Stimulated activated CD4-positive, alpha-beta T cell treated with anti-CD3 and anti-CD28 coated beads, Interleukin-15, amount 100 ng/mL, for 1 hour (primary cell): ENCODE measurements around the gene GRAMD2B.
A peak's percentile ranks its signal among the peaks of the same experiment; 100 is the strongest.
"Not testable (repeated sequence)": the region's sequence is repeated elsewhere in the genome, so short reads cannot be mapped to it uniquely, and the experiment has no call there.

Experiments
- DNase-seq, 2 donors: peaks; one replicate each; pipeline ENCODE4 v3.0.0-alpha.2; 2020; ENCODE audit warnings: low read depth in 1 of 2, low spot score in 1 of 2

Gene GRAMD2B

DNA sequence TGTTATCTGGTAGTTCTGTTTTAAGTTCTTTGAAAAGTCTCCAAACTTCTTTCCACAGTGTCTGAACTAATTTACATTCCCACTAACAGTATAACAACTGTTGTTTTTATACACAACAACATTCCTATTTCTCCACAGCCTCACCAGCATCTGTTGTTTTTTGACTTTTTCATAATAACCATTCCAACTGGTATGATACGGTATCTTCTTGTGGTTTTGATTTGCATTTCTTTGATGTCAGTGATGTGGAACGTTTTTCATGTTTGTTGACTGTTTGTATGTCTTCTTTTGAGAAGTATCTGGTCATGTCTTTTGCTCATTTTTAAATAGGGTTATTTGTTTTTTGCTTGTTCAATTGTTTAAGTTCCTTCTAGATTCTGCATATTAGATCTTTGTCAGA lies 12.6 kb upstream of the GRAMD2B start:
- no peak for DNase-seq

DNA sequence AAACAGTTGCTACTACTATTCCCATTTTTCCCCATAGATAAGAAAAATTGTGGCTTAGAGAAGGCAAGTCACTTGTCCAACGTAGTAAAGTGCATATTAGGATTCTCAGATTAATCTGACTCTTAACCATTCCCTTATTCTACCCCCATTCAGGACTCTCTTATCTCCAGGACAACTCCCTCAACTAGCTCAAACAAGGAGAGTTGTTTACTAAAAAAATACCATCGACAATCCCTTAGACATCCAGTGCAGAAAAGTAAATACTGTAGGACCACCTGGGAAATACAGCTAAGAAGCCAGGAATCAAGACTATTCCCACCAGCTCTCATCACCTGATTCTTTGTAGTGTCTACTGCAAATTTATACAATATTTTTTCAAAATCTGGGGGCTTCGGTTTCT lies 9.4 kb upstream of the GRAMD2B start:
- no peak for DNase-seq

DNA sequence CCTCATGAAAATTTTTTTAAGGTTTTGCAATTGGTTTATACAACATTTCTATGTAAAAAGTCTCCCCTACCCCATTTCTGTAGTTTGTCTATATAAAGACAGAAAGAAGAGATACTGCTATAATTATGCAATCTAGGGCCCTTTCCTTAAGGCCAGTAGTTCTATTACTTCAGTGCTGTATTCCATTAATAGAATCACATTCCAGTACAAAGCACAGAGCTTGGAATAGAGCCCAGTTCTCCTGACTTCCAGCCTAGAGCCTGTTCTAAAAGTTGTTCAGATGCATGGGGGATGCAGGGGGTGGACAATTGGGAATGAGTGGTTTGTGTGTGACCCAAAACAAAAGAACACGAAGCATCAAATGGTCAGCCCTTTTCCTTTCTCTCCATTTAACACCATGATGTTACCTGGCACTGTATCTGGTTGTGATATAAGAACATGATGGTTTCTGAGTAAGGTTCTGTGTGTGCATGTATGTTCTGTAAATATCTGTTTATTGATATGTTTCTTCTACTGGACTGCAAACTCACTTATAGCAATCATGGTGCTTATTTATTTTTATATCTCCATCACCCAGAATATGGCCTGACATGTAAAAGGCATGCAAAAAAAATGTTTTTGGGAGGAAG lies 8.2 kb upstream of the GRAMD2B start:
- no peak for DNase-seq

DNA sequence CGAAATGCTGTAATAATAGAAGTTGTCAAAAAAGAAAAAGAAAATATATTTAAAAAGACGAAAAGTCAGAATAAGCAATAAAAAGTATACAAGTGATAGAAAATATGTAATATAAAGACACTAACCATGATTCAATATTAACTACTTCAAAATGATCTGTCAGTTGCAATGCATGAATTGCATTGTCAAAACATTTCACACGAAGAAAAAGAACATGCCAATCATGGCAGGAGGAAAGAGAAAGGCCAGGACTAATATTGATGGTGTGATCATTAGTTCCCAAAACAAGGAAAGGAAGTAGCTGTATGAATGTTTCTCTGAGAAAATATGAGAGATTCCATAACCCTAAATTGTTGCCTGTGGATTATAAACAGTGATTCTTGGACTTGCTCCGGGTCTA lies 7.4 kb upstream of the GRAMD2B start:
- no peak for DNase-seq

DNA sequence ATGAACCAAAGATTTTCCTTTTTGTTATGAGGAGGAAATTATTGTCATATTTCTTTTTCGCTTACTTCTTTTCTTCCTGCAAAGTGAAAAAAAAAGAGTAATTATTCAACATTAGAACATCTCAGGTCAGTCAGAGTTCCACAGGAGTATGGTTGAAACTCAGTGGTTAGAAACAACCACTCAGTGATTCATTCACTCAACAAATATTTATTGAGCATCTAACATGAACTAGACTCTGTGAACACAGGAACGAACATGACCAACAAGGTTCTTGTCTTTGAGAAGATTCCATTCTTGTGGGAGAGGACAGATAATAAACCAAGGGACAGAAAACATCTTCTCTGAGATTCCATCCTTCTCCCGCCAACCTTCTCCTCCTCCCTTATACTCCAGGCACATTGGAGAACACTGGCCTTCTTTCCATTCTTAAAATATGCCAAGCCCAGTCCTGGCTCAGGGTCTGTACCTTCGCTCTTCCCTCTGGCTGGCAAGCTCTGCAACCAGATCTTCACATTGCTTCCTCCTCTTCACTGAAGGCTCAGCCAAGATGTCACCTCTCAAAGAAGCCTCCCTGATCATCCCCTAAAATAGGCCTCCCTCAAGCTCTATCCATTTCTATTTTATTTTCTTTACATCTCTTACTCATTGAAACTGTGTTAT lies 6.8 kb upstream of the GRAMD2B start:
- DNase-seq, result no peak

DNA sequence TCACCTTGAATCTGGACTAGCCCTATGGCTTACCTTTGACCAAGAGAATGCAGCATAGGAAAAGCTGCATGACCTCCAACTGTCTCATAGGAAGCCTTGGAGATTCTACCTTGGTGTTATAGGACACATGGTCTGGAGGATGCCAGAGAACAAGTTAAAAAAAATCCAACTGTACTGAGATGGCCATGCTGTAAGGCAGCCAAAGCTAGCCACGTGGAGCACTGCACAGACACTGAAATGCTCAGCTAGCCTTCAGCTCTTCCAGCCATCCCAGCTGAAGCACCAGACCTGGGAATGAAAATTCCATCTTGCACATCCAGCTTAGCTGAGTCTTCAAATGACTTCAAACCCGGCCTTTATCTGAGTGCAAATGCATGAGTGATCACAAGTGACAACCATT lies 6.0 kb upstream of the GRAMD2B start:
- no peak for DNase-seq

DNA sequence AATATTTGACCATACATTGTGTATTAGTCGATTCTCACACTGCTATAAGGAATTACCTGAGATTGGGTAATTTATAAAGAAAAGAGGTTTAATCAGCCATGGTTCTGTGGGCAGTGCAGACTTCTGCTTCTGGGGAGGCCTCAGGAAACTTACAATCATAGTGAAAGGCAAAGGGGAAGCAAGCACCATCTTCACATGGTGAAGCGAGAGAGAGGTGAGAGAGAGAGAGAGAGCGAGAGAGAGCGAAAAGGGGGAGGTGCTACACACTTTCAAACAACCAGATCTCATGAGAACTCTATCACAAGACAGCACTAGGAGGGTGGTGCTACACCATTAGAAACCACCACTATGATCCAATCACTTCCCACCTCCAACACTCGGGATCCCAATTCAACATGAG lies 4.1 kb upstream of the GRAMD2B start:
- no peak for DNase-seq

DNA sequence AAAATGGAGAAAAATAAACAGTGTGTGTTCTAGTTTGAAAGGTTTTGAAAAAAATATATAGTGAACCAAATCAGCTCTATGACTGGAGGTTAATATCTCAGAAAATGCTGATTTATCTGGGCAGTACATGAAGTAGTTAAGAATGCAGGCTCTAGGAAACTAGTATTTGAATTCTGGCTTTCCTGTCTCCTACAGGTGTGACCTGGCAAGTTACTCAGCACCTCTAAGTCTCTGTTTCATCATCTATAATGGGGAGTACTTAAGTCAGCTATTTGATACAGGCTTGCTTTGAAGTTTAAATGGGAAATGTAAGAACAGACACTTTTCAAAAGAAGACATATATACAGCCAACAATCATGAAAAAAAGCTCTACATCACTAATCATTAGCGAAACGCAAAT lies 5.2 kb downstream of the GRAMD2B start:
- no peak for DNase-seq

DNA sequence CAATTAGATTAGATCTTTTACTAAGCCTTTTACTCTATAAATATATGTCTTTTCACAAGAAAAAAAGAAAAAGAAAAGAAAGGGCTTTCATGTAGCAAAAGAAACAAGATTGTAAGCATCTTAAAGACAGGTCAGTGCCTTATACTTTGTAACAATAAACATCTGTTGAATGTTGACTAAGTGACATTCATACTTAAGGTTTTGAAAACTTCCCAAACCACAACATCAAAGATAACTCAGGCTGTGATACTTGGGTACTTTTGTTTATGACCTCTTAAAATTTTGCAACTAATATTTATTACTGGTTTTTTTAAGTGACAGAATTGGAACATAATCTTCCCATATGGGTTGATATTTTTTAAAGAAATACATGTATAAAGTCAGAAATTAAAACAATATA lies 7.4 kb downstream of the GRAMD2B start:
- no peak for DNase-seq

DNA sequence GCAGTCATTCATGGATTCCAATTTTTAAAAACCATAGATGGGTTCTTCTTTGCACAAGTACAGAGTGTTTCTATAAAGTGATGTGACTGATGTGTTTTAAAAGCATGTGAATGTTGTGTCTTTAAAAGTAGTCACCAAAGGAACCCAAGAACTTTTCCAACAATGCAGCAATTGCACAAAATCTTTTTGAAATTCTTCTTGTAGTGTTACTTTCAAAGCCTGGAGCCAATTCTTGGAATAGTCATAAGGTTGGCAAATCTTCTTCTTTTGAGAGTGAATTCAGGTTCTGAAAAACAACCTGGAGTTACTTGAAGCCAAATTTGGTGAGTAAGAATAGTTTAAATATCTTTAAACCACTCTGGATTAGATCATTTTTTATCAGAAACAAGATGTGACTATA lies 10.5 kb downstream of the GRAMD2B start:
- no peak for DNase-seq

DNA sequence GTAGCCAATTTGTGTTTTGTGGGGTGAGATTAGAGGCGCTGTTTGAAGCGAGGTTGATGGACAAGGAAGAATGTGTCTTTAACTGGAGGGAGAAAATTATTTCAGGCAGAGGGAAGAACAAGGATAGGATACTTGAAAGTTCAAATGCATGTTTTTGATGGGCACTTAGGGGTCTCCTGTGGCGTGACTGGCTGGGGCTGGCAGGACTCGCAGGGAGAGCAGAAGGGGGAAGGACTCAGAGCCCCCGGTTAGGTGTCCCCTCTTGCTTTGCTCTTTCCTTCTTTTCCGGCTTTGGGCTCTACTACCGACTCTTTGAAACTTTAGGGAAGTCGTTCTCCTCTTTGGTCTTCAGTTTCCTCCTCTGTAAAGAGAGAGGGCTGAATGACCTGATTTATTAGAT lies 12.1 kb downstream of the GRAMD2B start:
- DNase-seq, result no peak

DNA sequence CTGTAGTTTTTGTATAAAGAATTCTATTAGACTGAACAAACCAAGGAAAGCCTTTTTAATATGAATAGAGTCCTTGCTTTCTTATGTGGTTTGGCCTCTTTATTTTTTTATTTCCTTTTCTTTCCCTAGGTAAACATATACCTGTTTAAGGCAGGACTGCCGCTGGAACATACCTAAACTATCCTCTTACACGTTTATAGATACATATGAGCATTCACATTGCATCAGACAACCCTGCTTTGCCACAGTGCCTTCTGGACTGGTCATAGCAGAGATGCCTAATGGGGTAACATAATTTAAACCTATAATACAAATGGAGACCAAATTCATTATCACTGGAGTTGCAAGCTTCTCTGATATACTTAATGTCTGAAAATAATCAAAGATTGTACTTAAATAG lies 12.5 kb downstream of the GRAMD2B start:
- DNase-seq, result no peak

DNA sequence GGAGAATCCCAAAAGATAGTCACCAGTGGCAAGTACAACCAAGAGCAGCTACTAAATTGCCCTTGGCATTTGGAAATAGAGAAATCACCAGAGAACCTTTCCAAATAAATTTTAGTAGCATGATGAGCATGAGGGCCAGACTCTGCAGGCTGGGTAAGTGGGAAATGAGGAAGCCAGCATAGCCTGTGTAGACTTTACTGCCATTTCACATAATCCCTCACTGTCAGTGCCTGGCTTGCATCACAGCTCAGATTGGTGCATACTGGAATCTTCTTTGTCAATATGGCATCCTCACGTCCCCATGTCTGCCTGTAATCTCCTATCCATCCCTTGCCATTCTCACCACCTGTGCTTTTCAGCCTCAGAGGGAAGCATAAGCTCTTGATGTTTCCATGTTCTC lies 14.5 kb downstream of the GRAMD2B start:
- no peak for DNase-seq

DNA sequence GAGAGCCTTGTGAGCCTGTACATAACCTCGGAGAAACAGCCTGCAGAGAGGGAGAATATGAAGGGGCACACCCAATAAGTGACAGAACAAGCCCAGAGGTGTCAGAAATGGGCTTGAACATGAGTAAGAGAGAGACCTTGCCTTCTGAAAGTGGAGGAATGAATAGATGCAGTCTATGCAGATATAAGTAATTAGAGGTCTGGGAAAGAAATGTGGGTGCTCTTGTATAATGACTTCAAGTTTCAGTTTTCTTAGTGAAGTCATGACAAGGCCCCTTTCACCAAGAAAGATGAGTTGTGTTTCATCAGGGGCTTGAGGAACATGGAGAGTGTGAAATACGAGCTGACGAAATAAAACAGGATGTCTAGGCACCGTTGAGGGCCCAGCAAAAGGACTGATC lies 15.1 kb downstream of the GRAMD2B start:
- DNase-seq, result no peak

DNA sequence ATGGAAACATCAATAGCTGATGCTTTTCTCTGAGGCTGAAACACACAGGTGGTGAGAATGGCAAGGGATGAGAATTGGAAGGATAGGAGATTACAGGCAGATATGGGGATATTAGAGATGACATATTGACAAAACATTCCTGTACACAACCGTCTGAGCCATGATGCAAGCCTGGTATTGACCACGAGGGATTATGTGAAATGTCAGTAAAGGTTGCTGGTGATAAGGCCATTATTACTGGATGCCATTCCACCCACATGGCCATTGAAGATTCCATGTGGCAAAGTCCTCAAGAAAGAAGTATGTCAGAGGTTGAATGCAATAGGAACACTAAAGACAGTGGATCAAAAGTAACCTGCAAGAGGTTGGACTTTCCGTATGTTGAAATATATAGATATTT lies 15.7 kb downstream of the GRAMD2B start:
- DNase-seq, result no peak

DNA sequence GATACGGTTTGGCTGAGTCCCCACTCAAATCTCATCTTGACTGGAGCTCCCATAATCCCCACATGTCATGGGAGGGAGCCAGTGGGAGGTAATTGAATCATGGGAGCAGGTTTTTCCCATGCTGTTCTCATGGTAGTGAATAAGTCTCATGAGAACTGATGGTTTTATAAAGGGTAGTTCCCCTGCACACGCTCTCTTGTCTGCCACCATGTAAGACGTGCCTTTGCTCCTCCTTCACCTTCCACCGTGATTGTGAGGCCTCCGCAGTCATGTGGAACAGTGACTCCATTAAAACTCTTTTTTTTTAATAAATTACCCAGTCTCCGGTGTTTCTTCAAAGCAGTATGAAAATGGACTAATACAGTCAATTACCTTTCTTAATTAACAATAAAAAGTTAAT lies 16.5 kb downstream of the GRAMD2B start:
- not testable (repeated sequence) for DNase-seq

DNA sequence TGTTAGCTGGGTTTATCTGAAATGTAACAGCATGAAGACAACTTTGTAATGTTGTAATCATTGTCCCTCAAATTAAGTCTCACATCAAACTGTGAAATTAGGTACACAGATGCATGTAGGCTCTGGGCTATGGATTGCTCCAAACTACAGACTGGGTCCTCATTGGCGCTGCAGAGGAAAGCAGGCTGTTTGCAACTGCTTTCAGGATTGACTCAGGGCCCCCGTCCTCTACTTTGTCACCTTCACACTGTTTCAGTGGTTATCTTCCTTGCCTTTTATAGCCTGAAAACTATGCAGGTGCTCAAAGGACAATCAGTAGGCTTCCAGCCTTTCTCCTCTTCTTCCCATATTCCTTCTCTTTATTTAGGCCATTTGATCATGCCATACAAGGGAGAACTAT lies 18.0 kb downstream of the GRAMD2B start:
- DNase-seq, result no peak

DNA sequence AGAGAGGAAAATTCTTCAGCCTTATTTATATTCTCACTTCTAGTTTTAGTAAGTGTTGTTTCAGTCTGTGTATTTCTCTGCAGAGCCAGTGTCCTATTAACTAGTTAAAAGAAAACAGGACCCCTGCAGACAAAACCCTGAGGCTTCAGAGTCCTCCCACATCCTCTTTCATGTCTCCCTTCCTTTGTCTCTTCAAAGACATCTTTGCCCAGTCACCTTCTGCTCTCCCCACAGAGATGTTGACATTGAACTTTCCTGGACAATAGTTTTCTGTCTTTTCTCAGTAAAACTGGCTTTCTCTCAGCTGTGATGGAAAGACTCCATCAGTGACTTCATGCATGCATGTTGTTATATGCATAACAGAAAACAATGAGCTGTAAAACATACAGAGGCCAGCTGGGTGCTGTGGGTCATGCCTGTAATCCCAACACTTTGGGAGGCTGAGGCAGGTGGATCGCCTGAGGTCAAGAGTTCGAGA lies 20.2 kb downstream of the GRAMD2B start:
- no peak for DNase-seq

DNA sequence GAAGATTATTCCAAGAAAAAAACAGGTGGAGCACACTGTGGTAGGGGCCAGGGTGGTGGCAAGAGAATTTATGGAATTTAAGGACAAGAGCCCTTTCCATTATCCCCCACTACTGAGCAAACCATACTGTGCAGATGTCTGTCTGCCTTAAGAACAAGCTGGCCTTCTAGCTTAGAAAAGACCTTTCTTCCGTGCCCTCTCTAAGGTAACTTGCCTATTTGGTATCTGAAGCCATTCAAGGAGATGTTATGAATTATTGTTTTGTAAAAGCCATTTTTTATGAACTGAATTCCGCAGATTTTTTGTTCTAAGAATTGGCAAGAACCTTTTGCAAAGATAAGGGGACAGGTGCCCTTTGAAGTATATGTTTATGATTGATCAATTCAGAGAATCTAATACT lies 20.9 kb downstream of the GRAMD2B start:
- DNase-seq, result no peak

DNA sequence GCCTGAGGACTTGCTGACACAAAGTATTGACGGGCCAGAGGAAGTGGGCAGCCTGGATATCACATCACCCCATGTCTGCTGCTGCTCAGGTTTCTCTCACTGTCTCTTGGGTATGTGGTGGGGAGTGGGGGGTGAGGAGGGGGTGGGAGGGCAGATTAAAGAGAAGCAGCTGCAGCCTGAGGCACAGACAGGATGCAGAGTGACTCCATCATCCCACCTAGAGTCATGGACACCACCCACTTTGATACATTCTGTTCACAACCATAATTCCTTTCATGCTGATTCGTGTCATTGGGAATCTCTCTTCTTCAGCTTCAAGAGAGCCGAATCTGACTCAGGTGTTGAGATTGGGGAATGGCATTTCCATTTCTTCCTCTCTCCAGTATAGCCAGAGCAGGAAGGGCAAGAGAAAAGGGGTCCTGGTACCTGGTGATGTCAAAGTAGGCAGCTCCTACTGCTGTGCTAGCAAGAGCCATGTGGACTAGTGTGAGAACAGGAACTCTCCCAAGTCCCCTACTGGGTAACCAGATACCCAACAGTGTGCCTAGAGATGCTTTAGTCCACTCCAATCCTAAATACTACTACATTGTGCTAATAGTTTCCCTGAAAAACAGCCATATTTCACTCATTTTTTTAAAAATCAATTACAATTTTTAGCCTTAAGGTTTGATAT lies 22.4 kb downstream of the GRAMD2B start:
- no peak for DNase-seq

DNA sequence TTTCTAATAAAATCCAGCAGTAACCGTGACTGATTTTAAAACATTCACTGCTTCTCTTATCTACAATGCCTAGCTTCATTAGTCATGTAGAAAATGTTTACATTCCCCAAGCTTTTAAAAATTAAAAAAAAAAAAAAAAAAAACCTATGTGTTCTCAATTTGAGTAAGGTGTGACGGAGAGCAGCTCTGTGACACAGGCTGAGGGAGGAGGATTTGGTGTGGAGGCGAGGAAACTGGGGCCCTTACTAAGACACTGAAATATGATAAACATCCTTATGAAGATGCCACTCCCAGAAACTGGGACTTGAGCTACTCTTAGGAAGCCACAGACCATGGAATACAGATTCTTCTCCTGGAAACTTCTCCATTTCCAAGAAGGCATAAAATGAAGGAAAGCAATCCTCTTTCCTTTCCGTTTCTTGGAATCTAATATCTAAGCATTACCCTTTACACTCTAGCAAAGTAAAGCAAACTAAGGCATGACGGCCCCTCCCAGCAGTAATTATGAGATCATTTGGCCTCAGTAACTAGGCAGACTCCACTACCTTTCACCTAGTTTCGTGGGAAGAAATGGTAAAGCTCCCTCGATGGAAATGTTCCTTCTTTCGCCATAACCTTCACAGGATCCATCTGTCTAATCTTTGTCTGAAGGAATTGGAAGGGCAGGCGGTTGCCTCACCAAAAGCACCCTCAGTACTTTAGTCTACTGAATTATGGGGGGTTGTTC lies 23.5 kb downstream of the GRAMD2B start:
- peak in 1 of 2 donors; percentile 12 for DNase-seq

DNA sequence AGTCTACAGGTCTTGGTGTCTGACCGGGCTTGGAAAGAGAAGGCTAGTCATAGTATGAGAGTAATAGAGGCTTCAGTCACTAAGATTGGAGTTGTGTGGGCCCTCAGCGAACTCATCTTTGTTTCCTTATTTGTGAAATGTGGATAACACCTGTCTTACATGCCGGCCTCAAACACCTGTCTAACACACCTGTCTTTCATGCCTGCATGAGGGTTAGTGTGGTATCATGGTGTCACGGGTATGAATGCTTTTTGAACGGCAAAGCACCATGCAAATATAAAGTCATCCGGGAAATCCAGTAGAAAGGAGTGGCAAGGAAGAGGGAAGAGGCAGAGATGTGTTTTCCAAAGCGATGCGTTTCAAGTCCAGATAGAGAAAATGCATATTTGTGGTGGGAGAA lies 25.5 kb downstream of the GRAMD2B start:
- no peak for DNase-seq
